ENCODE data around the gene NSUN2.

DNA sequence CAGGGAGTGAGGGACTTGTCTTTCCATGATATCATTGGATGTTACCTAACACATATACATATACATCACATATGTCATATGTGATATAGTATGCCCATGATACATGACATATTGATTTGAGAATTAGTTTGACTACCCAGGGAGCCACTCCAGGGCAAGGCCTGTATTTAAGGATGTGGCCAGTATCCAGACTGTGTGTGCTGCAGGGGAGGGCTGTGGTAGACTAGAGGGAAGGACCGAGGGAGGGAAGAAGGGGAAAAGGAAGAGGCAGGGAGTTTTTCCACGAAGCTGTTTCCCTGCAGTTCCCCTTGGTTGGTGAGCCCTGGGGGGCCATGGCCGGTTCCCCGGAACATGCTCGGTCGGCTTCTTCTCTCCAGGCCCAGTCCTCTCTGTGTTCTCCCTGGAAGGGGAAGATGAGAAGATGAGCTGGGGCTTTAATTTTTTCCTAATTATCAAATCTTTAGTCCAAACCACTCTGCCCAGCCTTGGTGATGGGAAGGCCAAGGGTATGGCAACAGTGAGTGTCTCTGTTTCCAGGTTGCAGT, 48.7 kb downstream of the NSUN2 start:
- TF ChIP-seq, protein P1, sequence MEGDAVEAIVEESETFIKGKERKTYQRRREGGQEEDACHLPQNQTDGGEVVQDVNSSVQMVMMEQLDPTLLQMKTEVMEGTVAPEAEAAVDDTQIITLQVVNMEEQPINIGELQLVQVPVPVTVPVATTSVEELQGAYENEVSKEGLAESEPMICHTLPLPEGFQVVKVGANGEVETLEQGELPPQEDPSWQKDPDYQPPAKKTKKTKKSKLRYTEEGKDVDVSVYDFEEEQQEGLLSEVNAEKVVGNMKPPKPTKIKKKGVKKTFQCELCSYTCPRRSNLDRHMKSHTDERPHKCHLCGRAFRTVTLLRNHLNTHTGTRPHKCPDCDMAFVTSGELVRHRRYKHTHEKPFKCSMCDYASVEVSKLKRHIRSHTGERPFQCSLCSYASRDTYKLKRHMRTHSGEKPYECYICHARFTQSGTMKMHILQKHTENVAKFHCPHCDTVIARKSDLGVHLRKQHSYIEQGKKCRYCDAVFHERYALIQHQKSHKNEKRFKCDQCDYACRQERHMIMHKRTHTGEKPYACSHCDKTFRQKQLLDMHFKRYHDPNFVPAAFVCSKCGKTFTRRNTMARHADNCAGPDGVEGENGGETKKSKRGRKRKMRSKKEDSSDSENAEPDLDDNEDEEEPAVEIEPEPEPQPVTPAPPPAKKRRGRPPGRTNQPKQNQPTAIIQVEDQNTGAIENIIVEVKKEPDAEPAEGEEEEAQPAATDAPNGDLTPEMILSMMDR (conservative IDR thresholded peaks at IDR 0.05 in 1 of 2, IDR thresholded peaks at IDR 0.05 in 1 of 2; ENCODE audit: extremely low read depth in 1 of 2, insufficient read depth in 1 of 2, low read depth in 1 of 2, low read length in 2 of 2): no peak
- no peak for TF ChIP-seq EZH2 (IDR thresholded peaks at IDR 0.05; ENCODE audit: borderline replicate concordance, low read length)

Measured in mammary epithelial cell (primary cell).